ENCODE measurements around the gene ACKR2. TPM values are rescaled to one million over a fixed set of nuclear protein-coding genes. Genes with fewer than 3 reads are reported as not detected.

Gene ACKR2
- polyA plus RNA-seq, 1 of the 3 experiments (the other 2 are of a cell fraction), result 0.10 TPM

- CTCF ChIA-PET, result interaction anchor here (0.7 to 8.2 kb wide), 6 partner anchors 23 to 628 kb away, joined by 3 to 34 read pairs (median 7); no protein-coding TSS in a partner anchor
- DNase-seq, result no peak
Observed at GRCh38 chr3:42875325-42876151, 66.3 kb downstream of the ACKR2 start, which contains the start of gene CYP8B1. Gene CYP8B1, minus strand, starts transcription at chr3:42875879. Its CDS starts 63 bp downstream, at chr3:42875816.

DNA sequence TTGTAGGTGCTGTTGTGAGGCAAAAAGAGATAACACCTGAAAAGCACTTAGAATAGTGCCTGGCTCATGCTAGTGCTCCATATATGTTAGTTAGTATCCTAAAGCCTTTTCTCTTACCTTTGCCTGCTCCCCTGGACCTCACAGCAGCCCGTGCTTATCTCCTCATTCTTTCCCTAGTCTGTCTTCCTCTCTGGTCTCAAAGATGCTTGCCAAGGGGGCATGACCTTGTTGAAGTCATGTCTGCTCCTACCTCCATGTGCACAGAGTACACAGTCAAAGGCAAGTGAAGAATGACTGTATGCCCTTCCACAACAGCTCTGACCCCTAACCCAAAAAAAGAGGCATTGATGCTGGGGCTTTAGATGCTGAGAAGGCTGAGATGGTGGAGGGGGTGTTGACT, 67.2 kb downstream of the ACKR2 start:
- Histone ChIP-seq H3K9me2 (no peaks in the 10 kb centered on the region), H3K27me3 (ENCODE audit: insufficient read depth) (peaks cover 12% of the 10 kb centered on the region; the same call in 1 of the 2 replicates), H3F3A (replicated peaks; ENCODE audit: insufficient read depth) (peaks cover 5% of the 10 kb centered on the region), H3K27ac (ENCODE audit: low read depth in 2 of 2, low read length in 1 of 2) (no peak overlapping the region), H3K36me3 (replicated peaks in 1 of 2; ENCODE audit: control insufficient read depth in 1 of 2, insufficient read depth in 2 of 2, low read length in 1 of 2) (no peaks in the 10 kb centered on the region), H3K4me1 (ENCODE audit: control insufficient read depth in 1 of 2, insufficient read depth in 2 of 2, low read depth in 1 of 2, low read length in 1 of 2) (peaks cover 0 to 23% of the 10 kb centered on the region in 2 experiments; a peak in 1 of 4 replicates), H4K20me1 (ENCODE audit: insufficient read depth) (no peaks in the 10 kb centered on the region), H3K4me2 (no peak overlapping the region), H2AFZ (ENCODE audit: low read depth) (no peak overlapping the region), H3K9me3 (no peaks in the 10 kb centered on the region), H3K79me2 (ENCODE audit: insufficient read depth) (no peaks in the 10 kb centered on the region), H3K4me3 (ENCODE audit: low read depth in 2 of 2, low read length in 1 of 2) (no peak overlapping the region), H3K9ac (no peak overlapping the region)
- TF ChIP-seq NFIC (IDR thresholded peaks at IDR 0.05; ENCODE audit: borderline replicate concordance) (no peak), RFX5 (IDR thresholded peaks at IDR 0.05; ENCODE audit: low read length) (no peak), GABPA (IDR thresholded peaks at IDR 0.05; ENCODE audit: low read depth) (no peak)
- TF ChIP-seq, protein P1, sequence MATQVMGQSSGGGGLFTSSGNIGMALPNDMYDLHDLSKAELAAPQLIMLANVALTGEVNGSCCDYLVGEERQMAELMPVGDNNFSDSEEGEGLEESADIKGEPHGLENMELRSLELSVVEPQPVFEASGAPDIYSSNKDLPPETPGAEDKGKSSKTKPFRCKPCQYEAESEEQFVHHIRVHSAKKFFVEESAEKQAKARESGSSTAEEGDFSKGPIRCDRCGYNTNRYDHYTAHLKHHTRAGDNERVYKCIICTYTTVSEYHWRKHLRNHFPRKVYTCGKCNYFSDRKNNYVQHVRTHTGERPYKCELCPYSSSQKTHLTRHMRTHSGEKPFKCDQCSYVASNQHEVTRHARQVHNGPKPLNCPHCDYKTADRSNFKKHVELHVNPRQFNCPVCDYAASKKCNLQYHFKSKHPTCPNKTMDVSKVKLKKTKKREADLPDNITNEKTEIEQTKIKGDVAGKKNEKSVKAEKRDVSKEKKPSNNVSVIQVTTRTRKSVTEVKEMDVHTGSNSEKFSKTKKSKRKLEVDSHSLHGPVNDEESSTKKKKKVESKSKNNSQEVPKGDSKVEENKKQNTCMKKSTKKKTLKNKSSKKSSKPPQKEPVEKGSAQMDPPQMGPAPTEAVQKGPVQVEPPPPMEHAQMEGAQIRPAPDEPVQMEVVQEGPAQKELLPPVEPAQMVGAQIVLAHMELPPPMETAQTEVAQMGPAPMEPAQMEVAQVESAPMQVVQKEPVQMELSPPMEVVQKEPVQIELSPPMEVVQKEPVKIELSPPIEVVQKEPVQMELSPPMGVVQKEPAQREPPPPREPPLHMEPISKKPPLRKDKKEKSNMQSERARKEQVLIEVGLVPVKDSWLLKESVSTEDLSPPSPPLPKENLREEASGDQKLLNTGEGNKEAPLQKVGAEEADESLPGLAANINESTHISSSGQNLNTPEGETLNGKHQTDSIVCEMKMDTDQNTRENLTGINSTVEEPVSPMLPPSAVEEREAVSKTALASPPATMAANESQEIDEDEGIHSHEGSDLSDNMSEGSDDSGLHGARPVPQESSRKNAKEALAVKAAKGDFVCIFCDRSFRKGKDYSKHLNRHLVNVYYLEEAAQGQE (IDR thresholded peaks at IDR 0.05; ENCODE audit: low read depth, low read length), result no peak
- POLR2A ChIA-PET, result no interaction called here
- DNase-seq, result no peak
- 0% methylated on average over 1 of the region's 1 CpG for WGBS (ENCODE audit: low lambda C conversion rate)
- CTCF ChIA-PET, result interaction anchor here (1.2 to 8.2 kb wide), 6 partner anchors 24 to 629 kb away, joined by 3 to 34 read pairs (median 10); no protein-coding TSS in a partner anchor

More at GRCh38 chr3:42875325-42876151, 66.3 kb downstream of the ACKR2 start, which contains the start of gene CYP8B1:
- WGBS (ENCODE audit: low lambda C conversion rate), result 50% methylated on average over 11 of the region's 13 CpGs
- H3K27me3 ChIP-seq (ENCODE audit: insufficient read depth), result peaks cover 12% of the 10 kb centered on the region; the same call in 1 of the 2 replicates
- H3K79me2 ChIP-seq (ENCODE audit: insufficient read depth), result no peaks in the 10 kb centered on the region
- peaks cover 0 to 24% of the 10 kb centered on the region in 2 experiments; a peak in 1 of 4 replicates for H3K4me1 ChIP-seq (ENCODE audit: control insufficient read depth in 1 of 2, insufficient read depth in 2 of 2, low read depth in 1 of 2, low read length in 1 of 2)
- H3K36me3 ChIP-seq (replicated peaks in 1 of 2; ENCODE audit: control insufficient read depth in 1 of 2, insufficient read depth in 2 of 2, low read length in 1 of 2), result no peaks in the 10 kb centered on the region
- H4K20me1 ChIP-seq (ENCODE audit: insufficient read depth), result no peaks in the 10 kb centered on the region
- no peak within 1 kb of the TSS for H3K27ac ChIP-seq (ENCODE audit: low read depth in 2 of 2, low read length in 1 of 2)
- peaks cover 5% of the 10 kb centered on the region for H3F3A ChIP-seq (replicated peaks; ENCODE audit: insufficient read depth)
- no peaks in the 10 kb centered on the region for H3K9me2 ChIP-seq
- H3K4me2 ChIP-seq, result no peak within 1 kb of the TSS
- H3K9me3 ChIP-seq, result no peaks in the 10 kb centered on the region
- H3K4me3 ChIP-seq (ENCODE audit: low read depth in 2 of 2, low read length in 1 of 2), result no peak within 1 kb of the TSS
- POLR2A ChIA-PET, result no interaction called here
- H3K9ac ChIP-seq, result no peak within 1 kb of the TSS
- H2AFZ ChIP-seq (ENCODE audit: low read depth), result no peak within 1 kb of the TSS
- no peak for TF ChIP-seq RXRA (IDR thresholded peaks at IDR 0.05; ENCODE audit: borderline replicate concordance, low read depth)
- no peak for TF ChIP-seq CHD2 (IDR thresholded peaks at IDR 0.05; ENCODE audit: low read length, partially characterized antibody)
- no peak for TF ChIP-seq RFX5 (IDR thresholded peaks at IDR 0.05; ENCODE audit: low read length)
- TF ChIP-seq NFIC (IDR thresholded peaks at IDR 0.05; ENCODE audit: borderline replicate concordance), result no peak
- no peak for TF ChIP-seq TAF1 (IDR thresholded peaks at IDR 0.05; ENCODE audit: borderline replicate concordance, low read depth, low read length)
- TF ChIP-seq TCF12 (IDR thresholded peaks at IDR 0.05), result no peak
- TF ChIP-seq POLR2AphosphoS5 (IDR thresholded peaks at IDR 0.05; ENCODE audit: low read depth, low read length), result no peak
- no peak for TF ChIP-seq IRF3 (IDR thresholded peaks at IDR 0.05; ENCODE audit: low read depth, low read length)
- no peak for TF ChIP-seq SMC3 (IDR thresholded peaks at IDR 0.05; ENCODE audit: low read depth, low read length)
- no peak for TF ChIP-seq GATA2 (CRISPR knock-in tag; IDR thresholded peaks at IDR 0.05)
